DOHH2 (cell line): ENCODE results near the gene EIF3K.
"Not testable (repeated sequence)": the region's sequence is repeated elsewhere in the genome, so short reads cannot be mapped to it uniquely, and the experiment has no call there.

ENCODE experiments used
- H3F3A ChIP-seq: fragments of 200-600 bp; sonication (generic), shearing (Covaris generic); 2 replicates; pipeline ENCODE4 v1.6.0; 2016; ENCODE audit warnings: antibody characterized with exemption, mild to moderate bottlenecking; ENCODE audit not compliant: control insufficient read depth, insufficient read depth
- H3K27ac ChIP-seq: fragments of 200-600 bp; sonication (generic); 2 replicates; pipeline ENCODE4 v1.5.1; 2014; ENCODE audit warnings: low read depth, mild to moderate bottlenecking, low read length, moderate library complexity
- H3K27me3 ChIP-seq: fragments of 200-600 bp; sonication (generic); 2 replicates; pipeline ENCODE4 v1.6.1; 2014; ENCODE audit warnings: mild to moderate bottlenecking, low read length, mixed read lengths; ENCODE audit not compliant: control insufficient read depth
- H3K36me3 ChIP-seq: fragments of 200-600 bp; sonication (generic); 2 replicates; pipeline ENCODE4 v1.6.1; 2014; ENCODE audit warnings: mild to moderate bottlenecking, low read length, moderate library complexity, mixed read lengths; ENCODE audit not compliant: control insufficient read depth
- H3K4me1 ChIP-seq: fragments of 200-600 bp; sonication (generic); 2 replicates; pipeline ENCODE4 v1.6.1; 2014; ENCODE audit warnings: mild to moderate bottlenecking, low read length, mixed read lengths; ENCODE audit not compliant: control insufficient read depth
- H3K4me2 ChIP-seq: fragments of 200-600 bp; sonication (generic); 2 replicates; pipeline ENCODE4 v1.6.0; 2014; ENCODE audit warnings: mild to moderate bottlenecking, low read length, moderate library complexity
- H3K4me3 ChIP-seq: fragments of 200-600 bp; sonication (generic); 2 replicates; pipeline ENCODE4 v1.5.1; 2014; ENCODE audit warnings: mild to moderate bottlenecking, low read length, mixed read lengths
- H3K79me2 ChIP-seq: fragments of 200-600 bp; sonication (generic); 2 replicates; pipeline ENCODE4 v1.6.1; 2014; ENCODE audit warnings: mild to moderate bottlenecking, low read length, mixed read lengths; ENCODE audit not compliant: control insufficient read depth
- H3K9me2 ChIP-seq: fragments of 200-600 bp; sonication (generic); replicated peaks from 2 replicates; pipeline ENCODE4 v1.6.1; 2014; ENCODE audit warnings: mild to moderate bottlenecking, low read length, mixed read lengths; ENCODE audit not compliant: control insufficient read depth
- H3K9me3 ChIP-seq: fragments of 200-600 bp; sonication (generic); 2 replicates; pipeline ENCODE4 v1.6.1; 2014; ENCODE audit warnings: antibody characterized with exemption, low read length, mixed read lengths; ENCODE audit not compliant: control insufficient read depth, insufficient read depth
- H4K20me1 ChIP-seq: fragments of 200-600 bp; sonication (generic); 2 replicates; pipeline ENCODE4 v1.6.0; 2014; ENCODE audit warnings: low read depth, mild to moderate bottlenecking, antibody characterized with exemption, low read length, moderate library complexity; ENCODE audit not compliant: control insufficient read depth, insufficient read depth
- CTCF ChIP-seq: fragments of 200-600 bp; sonication (generic); IDR thresholded peaks from one replicate; pipeline ENCODE4 v1.5.1; 2014; ENCODE audit warnings: antibody characterized with exemption, mild to moderate bottlenecking, low read depth, low read length; ENCODE audit not compliant: poor library complexity, severe bottlenecking
- EZH2phosphoT487 ChIP-seq: fragments of 200-600 bp; sonication (generic); IDR thresholded peaks from 2 replicates; pipeline ENCODE4 v1.6.1; 2017; ENCODE audit warnings: borderline replicate concordance, mild to moderate bottlenecking, antibody characterized with exemption, low read length, moderate library complexity, mixed read lengths

The EIF3K gene

DNA sequence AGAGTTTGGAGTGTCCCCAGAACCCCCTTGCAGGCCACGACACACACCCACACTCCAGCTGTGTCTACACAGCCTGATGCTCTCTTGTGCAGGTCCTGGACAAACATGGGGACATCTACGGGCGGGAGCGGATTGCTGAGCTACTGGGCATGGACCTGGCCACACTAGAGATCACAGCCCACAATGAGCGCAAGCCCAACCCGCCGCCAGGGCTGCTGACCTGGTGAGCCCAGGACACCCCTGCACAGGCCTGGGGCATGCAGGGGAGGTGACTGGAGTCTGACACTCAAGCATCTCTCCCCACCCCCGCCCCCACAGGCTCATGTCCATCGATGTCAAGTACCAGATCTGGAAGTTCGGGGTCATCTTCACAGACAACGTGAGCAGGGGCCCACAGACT, 41.2 kb upstream of the EIF3K start:
- H3K27me3 ChIP-seq: no peaks in the 10 kb centered on the region
- no peak overlapping the region for H3K27ac ChIP-seq
- no peaks in the 10 kb centered on the region for H4K20me1 ChIP-seq
- H3K4me1 ChIP-seq: peaks cover 16% of the 10 kb centered on the region
- no peak overlapping the region for H3K4me2 ChIP-seq
- no peaks in the 10 kb centered on the region for H3K79me2 ChIP-seq
- H3F3A ChIP-seq: no peaks in the 10 kb centered on the region
- H3K36me3 ChIP-seq: no peaks in the 10 kb centered on the region
- no peak overlapping the region for H3K4me3 ChIP-seq
- H3K9me2 ChIP-seq: no peaks in the 10 kb centered on the region
- no peaks in the 10 kb centered on the region for H3K9me3 ChIP-seq
- no peak for TF ChIP-seq CTCF
- no peak for TF ChIP-seq EZH2phosphoT487

DNA sequence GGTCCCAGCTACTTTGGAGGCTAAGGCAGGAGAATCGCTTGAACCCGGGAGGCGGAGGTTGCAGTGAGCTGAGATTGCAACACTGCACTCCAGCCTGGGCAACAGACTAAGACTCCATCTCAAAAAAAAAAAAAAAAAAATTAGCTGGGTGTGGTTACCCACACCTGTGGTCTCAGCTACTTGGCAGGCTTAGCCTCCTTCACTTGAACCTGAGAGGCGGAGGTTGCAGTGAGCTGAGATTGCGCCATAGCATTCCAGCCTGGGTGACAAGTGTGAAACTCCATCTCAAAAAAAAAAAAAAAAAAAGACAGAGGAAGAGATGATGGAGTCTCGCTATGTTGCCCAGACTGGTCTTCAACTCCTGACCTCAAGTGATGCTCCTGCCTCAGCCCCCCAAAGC, 39.7 kb upstream of the EIF3K start:
- not testable (repeated sequence) for H3F3A ChIP-seq, H3K27ac ChIP-seq, H3K27me3 ChIP-seq, H4K20me1 ChIP-seq, H3K9me3 ChIP-seq, H3K9me2 ChIP-seq, H3K79me2 ChIP-seq, H3K4me2 ChIP-seq, H3K36me3 ChIP-seq, H3K4me3 ChIP-seq
- H3K4me1 ChIP-seq: peaks cover 24% of the 10 kb centered on the region

GRCh38 chr19:38580080-38580479, 38.9 kb upstream of the EIF3K start:
- no peak overlapping the region for H3K4me2 ChIP-seq
- no peak overlapping the region for H3K4me3 ChIP-seq
- peaks cover 16% of the 10 kb centered on the region for H3K4me1 ChIP-seq
- no peaks in the 10 kb centered on the region for H3K9me3 ChIP-seq
- H3K27ac ChIP-seq: no peak overlapping the region
- H3K9me2 ChIP-seq: no peaks in the 10 kb centered on the region
- H3K79me2 ChIP-seq: no peaks in the 10 kb centered on the region
- no peaks in the 10 kb centered on the region for H4K20me1 ChIP-seq
- no peaks in the 10 kb centered on the region for H3K36me3 ChIP-seq
- TF ChIP-seq EZH2phosphoT487: no peak
- TF ChIP-seq CTCF: no peak
- H3F3A ChIP-seq: no peaks in the 10 kb centered on the region; the same call in 1 of the 2 replicates
- H3K27me3 ChIP-seq: no peaks in the 10 kb centered on the region

DNA sequence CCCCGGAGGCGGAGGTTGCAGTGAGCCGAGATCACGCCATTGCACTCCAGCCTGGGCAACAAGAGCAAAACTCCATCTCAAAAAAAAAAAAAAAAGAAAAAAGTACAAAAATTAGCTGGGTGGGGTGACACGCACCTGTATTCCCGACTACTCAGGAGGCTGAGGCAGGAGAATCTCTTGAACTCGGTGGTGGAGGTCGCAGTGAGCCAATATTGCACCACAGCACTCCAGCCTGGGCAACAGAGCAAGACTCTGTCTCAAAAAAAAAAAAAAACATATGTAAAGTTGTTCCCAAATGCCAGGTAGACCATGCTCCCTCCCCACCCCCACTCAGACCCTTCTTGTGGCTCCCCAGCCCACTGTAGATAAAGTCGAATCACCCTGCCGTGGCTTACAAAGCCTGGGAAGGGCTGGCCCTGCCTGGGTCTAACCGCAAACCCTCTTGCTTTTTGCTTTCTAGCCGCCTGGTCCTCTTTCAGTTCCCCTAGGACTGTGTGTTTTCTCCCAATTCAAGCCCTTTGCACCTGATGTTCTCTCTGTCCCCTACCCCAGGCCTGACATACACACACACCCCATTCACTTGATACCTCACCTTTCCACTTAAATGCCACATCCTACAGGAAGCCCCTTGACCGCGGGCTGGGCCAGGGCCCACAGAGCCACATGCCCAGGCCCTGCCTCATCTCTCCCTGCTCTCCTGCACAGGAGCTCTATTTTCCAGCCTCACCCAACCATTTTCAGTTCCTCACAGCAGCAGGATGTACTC, 35.6 kb upstream of the EIF3K start:
- no peaks in the 10 kb centered on the region; the same call in 1 of the 2 replicates for H3F3A ChIP-seq
- H3K27ac ChIP-seq: no peak overlapping the region

More for the DNA sequence above, 35.6 kb upstream of the EIF3K start:
- no peaks in the 10 kb centered on the region for H3K79me2 ChIP-seq
- peaks cover 16% of the 10 kb centered on the region for H3K4me1 ChIP-seq
- H3K9me2 ChIP-seq: no peaks in the 10 kb centered on the region
- peaks cover 5% of the 10 kb centered on the region for H3K36me3 ChIP-seq
- H4K20me1 ChIP-seq: no peaks in the 10 kb centered on the region
- peak overlapping the region; percentile 36; the same call in 1 of the 2 replicates for H3K4me2 ChIP-seq
- no peaks in the 10 kb centered on the region for H3K27me3 ChIP-seq
- no peaks in the 10 kb centered on the region for H3K9me3 ChIP-seq
- H3K4me3 ChIP-seq: no peak overlapping the region
- no peak for TF ChIP-seq CTCF
- no peak for TF ChIP-seq EZH2phosphoT487
